Measurements from ENCODE around the gene RPIA. TPM values are rescaled to one million over a fixed set of nuclear protein-coding genes. Genes with fewer than 3 reads are reported as not detected.
"Not testable (repeated sequence)": the region's sequence is repeated elsewhere in the genome, so short reads cannot be mapped to it uniquely, and the experiment has no call there.

The RPIA gene
- total RNA-seq, 1 experiment from 2014 or later: 8.8 TPM

DNA sequence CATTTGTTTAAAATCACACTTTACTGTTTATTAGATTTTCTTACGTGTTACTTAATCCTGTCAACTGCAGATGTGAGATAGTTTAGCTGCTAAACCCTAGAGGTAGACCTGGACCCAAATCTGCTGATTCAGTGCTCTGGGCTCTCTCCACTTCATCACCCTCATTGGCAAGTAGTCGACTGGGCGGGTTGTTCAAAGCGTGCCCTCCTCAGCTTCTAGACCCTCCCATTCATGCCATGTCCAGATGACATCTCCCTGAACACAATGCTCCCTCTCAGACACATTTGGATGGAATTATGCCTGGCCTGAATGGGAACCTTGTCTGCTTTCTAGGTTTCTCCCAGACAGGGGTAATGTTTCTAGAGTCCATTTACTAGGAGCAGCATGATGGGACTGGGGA is 43.7 kb downstream of the RPIA start:
- DNase-seq (ENCODE audit: low spot score): no peak

DNA sequence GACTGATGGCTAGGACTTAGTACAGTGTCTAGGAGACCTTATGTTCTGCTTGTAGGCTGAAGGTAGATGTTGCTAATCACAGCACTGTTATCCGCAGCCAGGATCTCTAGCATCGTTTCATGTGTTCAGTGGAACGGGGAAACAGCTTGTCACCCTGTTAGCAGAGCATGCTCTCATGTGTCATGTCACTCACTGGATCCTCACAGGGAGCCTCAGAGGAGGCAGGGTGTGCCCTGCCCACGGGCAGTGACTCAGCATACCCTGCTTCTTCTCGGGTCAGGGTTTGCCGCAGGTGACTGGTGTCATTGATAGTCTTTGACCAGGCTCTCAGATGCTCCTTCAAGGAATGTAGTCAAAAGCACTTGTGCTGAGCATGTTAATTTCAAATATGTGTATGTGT is 44.4 kb downstream of the RPIA start:
- peak; percentile 41 for DNase-seq (ENCODE audit: low spot score)

DNA sequence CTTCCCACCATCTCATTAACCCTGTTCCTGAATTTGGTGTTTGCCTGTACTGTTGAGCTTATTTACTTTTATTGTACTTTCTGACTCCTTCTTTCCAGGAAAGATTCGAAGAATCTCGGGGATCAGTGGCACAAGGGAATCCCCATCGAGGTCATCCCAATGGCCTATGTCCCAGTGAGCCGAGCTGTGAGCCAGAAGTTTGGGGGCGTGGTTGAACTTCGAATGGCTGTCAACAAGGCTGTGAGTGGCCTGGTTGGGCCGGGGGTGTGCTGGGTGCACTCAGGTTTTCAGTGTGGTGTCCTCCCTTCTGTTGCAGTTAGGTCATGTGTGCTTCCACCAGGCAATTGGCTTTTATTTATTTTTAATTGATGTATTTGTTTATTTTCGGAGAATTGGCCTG is 45.0 kb downstream of the RPIA start:
- DNase-seq (ENCODE audit: low spot score): no peak

DNA sequence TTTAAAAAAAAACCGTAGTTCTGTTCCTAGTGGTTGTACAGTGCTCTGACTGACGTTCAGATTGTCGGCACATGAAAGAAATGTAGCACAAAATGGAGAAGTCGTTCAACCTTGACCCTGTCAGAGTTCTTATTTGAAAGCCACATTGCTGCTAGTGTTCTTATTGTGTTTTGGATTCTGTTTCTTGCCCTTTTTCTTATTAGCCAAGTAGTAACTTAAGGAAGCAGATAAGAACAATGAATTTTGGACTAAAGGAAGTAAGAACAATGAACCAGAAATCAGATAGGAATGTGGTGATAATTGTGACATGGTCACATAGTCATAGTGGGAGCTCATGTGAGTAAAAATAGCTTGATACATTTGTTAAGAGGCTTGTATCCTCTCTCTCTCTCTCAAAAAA is 45.9 kb downstream of the RPIA start:
- peak; percentile 49 for DNase-seq (ENCODE audit: low spot score)

GRCh38 chr2:88738271-88738670 is 46.8 kb downstream of the RPIA start:
- DNase-seq (ENCODE audit: low spot score): no peak

- peak; percentile 74 for DNase-seq (ENCODE audit: low spot score)
Observed at GRCh38 chr2:88739985-88740600, 48.6 kb downstream of the RPIA start.

- no peak for DNase-seq (ENCODE audit: low spot score)
Observed at GRCh38 chr2:88746929-88747490, 55.5 kb downstream of the RPIA start.

DNA sequence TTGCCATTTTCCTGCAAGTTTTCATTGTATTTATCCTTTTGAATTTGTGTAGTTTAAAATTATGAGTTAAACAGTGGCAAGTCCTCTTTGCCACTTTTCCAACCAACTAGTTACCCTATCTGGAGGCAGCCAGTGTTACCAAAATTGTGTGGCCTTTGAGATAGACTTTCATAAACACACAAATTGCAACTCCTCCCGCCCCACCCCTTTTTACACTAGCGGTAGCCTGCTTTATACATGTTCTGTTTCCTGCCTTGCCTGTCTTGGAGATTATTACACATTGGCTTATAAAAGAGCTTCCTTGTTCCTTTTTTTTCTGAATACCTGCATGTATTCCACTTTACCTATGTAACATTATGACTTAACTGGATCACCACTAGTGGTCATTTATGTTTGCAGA is 56.5 kb downstream of the RPIA start:
- DNase-seq (ENCODE audit: low spot score): no peak

DNA sequence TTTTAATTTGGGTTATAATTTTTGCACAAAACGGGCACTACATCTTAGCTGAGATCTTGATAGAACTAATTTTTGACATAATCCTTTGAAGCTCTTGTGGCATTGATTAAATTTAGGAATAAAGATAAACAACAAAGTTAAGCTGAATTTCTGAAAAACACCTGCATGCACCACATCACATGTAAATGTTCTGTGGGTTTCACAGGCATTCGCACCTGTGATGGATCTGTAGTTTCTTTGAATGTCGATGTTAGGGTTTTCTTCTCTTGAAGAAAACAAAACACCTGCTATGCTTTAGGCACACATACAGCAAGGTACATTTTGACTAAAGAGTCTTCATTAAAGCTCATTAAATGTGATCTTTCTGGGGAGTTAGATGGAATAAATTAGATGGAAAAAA is 60.3 kb downstream of the RPIA start:
- DNase-seq (ENCODE audit: low spot score): no peak

- no peak for DNase-seq (ENCODE audit: low spot score)
Observed at GRCh38 chr2:88753833-88754584, 62.5 kb downstream of the RPIA start.

DNA sequence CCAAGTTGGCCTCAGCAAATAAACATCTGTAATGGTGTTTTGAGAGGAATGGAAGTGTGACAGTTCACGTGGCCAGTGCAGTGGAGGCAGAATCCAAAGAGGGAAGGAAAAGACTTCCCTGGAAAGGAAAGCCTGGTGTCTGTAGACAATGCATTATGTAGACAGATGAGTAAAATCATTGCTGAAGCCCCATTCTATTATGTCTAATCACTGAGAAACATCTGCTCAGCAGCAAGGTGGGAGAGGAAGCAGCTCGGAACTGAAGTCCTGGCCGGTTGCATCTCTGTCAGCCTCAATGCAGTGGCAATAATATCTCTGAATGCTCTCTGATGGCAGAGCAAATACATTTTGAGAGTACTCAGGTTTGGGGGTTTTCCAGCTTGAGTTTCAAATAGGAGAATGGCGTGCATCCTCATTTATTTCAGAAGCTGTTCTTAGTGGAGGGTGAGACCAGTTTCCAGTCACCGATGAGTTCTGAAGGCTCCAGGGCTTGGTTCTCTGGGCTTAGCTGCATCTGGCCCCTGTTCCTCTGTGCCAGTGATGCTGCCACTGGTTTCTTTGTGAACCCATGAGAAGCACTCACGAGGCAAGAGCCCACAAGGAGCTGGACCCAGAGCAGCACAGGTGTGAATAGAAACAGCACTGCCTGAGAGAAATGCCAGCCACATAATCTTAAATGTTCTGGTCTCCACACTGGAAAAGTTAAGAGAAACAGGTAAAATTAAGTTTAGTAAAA is 63.3 kb downstream of the RPIA start:
- no peak for DNase-seq (ENCODE audit: low spot score)

- no peak for DNase-seq (ENCODE audit: low spot score)
Observed at GRCh38 chr2:88755836-88756235, 64.4 kb downstream of the RPIA start.

- no peak for DNase-seq (ENCODE audit: low spot score)
Observed at GRCh38 chr2:88757025-88757424, 65.6 kb downstream of the RPIA start.

- DNase-seq (ENCODE audit: low spot score): not testable (repeated sequence)
Observed at GRCh38 chr2:88758702-88759101, 67.2 kb downstream of the RPIA start.

GRCh38 chr2:88760819-88761598 is 69.5 kb downstream of the RPIA start:
- no peak for DNase-seq (ENCODE audit: low spot score)

GRCh38 chr2:88764141-88764849 is 72.8 kb downstream of the RPIA start:
- DNase-seq (ENCODE audit: low spot score): no peak

GRCh38 chr2:88764850-88765153 is 73.3 kb downstream of the RPIA start:
- DNase-seq (ENCODE audit: low spot score): no peak

GRCh38 chr2:88765154-88765888 is 73.8 kb downstream of the RPIA start:
- DNase-seq (ENCODE audit: low spot score): peak; percentile 23

DNA sequence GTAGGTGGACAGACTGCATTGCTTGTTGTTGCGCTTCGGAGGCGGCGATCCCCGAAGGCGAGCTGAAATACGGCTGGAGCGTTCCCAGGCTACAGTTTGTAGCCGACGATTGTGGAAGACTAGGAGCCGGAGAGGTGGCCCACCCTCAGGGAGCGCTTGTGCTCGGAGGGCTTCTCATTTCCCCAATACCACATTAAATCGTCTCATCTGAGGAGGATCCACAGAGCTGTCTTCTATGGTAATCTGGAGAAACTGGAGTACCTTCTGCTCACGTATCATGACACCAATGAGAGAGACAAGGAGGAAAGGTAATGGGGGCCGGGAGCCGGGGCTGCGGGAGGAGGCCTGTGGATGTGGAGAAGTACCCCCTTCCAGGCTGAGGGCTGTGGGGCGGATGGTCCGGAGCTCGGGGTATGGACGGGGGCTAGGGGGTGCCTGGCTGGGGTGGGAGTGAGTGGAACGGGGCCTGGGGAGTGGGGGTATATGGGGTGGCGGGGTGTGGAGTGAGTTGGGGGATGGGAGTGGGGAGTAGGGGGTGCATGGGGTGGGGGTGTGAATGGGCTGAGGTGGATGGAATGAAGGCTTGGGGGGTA is 74.5 kb downstream of the RPIA start:
- DNase-seq (ENCODE audit: low spot score): not testable (repeated sequence)

DNA sequence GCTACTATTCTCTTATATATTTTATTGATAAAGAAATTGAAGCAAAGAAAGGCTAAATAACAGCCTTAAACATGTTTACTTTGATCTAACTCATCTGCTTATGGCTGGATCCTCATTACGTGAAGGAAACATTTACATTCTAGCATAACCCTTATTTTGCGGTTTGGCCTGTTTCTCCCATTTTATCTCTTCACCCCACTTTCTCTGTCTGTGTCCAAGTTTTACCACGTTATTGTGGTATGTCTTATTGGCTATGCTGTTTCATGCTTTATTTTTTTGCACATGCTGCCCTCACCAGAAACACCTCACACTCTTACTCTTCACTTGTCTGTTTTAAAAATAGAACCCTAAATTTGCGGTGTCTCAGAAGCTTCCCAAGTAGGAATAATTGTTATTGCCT is 78.5 kb downstream of the RPIA start:
- no peak for DNase-seq (ENCODE audit: low spot score)
